ENCODE measurements around the gene HTR1A. TPM values are rescaled to one million over a fixed set of nuclear protein-coding genes. Genes with fewer than 3 reads are reported as not detected.
A peak's percentile ranks its signal among the peaks of the same experiment; 100 is the strongest.

HTR1A gene
- total RNA-seq, 6 experiments from 2014 or later, result not detected

DNA sequence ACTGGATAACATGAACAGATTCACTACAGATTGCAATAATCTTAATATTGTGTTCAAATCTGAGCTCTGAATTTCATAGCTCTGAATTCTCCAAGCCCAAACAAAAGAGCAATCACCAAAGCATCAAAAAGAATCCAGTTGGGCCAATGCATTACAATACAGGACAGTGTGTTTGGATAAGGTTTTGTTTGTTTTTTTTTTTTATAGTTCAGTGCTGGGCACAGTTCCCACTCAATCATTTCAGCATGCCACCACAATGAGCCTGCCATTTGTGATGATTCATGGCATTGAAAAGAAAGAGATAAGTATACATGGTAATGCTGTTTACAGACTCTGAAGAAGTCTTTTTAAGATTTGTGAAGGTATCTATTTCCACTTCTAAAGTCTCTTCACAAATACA is 1.7 kb upstream of the HTR1A start:
- peaks cover 18% of the 10 kb centered on the region for H3K9me3 Mint-ChIP-seq
- TF ChIP-seq CTCF (IDR thresholded peaks at IDR 0.05), result no peak
- no peak for DNase-seq
- no peaks in the 10 kb centered on the region for H3K4me1 Mint-ChIP-seq (ENCODE audit: low read depth)
- H3K36me3 Mint-ChIP-seq (ENCODE audit: low read depth), result peaks cover 8% of the 10 kb centered on the region; the same call in 1 of the 2 replicates
- H3K27me3 Mint-ChIP-seq (ENCODE audit: insufficient read depth), result no peaks in the 10 kb centered on the region; the same call in 1 of the 2 replicates
- H3K27ac Mint-ChIP-seq, result no peak overlapping the region
- no peak overlapping the region for H3K4me3 Mint-ChIP-seq

DNA sequence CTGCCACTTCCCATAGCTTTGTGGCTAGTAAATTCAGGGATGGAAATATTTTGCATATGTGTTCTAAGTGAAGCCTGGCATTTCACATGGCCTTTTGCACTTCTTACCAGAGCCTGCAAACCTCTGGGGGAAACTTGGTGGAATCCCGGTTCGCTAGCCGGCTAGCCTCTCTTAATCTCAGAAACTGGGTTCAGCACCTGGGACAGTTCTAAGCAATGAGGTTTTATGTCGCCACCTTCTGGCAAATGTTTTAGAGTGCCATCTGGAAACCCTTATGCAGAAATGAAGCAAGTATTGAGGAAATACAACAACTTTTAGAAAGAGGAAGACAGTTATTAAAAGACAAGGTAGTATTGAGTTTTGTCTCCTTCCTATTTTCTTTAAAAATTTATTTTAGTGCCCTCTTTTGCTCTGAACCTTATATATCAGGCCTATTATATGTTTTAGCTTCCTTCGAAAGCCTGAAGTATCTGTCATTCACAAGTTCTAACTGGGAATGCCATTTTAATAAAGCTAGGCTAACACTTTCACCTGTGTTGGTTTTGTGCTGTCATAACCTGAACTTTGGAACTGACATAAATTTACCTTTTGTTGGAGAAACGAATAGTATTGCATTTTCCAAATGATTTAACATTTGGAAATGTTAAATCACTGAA is 963 bp upstream of the HTR1A start:
- DNase-seq, result peak; percentile 39
- Mint-ChIP-seq H3K27ac (no peak overlapping the region), H3K4me3 (no peak overlapping the region), H3K36me3 (ENCODE audit: low read depth) (peaks cover 8% of the 10 kb centered on the region; the same call in 1 of the 2 replicates), H3K4me1 (ENCODE audit: low read depth) (no peaks in the 10 kb centered on the region), H3K9me3 (peaks cover 18% of the 10 kb centered on the region), H3K27me3 (ENCODE audit: insufficient read depth) (no peaks in the 10 kb centered on the region; the same call in 1 of the 2 replicates)
- peak; percentile 76 for TF ChIP-seq CTCF (IDR thresholded peaks at IDR 0.05)

DNA sequence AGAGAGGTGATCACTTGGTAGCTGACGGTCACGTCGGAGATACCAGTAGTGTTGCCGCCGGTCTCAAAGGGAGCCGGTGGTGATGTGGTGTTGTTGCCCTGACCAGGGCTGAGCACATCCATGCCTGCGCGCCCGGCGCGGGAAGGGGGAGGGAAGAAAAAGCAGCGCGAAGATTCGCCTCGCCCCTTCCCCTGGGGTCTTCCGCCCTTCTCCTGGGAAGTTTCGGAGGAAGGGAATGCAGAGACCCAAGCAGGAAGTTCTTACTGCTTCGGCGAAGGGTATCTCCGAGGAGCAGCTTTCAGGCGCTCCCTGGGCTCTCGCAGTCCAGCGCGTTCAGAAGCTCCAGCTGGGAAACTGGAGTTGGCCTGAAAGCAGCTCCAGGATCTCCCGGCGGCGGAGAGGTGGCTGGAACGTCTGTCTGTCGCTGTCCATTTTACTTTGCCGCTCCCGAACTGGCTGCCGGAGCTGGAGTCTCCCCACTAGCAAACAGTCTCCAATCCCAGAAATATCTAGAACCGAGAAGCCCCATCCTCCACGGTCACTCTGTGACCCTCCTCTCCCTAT is 565 bp downstream of the HTR1A start:
- DNase-seq, result no peak
- no peak for TF ChIP-seq CTCF (IDR thresholded peaks at IDR 0.05)
- no peaks in the 10 kb centered on the region for H3K4me1 Mint-ChIP-seq (ENCODE audit: low read depth)
- H3K36me3 Mint-ChIP-seq (ENCODE audit: low read depth), result peaks cover 8% of the 10 kb centered on the region; the same call in 1 of the 2 replicates
- peaks cover 18% of the 10 kb centered on the region for H3K9me3 Mint-ChIP-seq
- no peak overlapping the region for H3K27ac Mint-ChIP-seq
- no peak overlapping the region for H3K4me3 Mint-ChIP-seq
- no peaks in the 10 kb centered on the region; the same call in 1 of the 2 replicates for H3K27me3 Mint-ChIP-seq (ENCODE audit: insufficient read depth)

DNA sequence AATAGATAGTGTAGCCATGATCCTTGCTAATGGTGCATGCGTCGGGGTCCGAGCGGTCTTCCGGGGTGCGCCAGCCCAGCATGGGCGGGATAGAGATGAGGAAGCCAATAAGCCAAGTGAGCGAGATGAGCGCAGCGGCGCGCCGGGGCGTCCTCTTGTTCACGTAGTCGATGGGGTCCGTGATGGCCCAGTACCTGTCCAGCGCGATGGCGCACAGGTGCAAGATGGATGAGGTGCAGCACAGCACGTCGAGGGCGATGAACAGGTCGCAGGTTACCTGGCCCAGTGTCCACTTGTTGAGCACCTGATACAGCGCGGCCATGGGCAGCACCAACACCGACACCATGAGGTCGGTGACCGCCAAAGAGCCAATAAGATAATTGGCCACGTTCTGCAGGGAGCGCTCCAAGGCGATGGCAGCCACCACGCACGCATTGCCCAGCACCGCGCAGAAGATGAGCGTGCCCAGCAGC is 1.1 kb downstream of the HTR1A start:
- Mint-ChIP-seq H3K36me3 (ENCODE audit: low read depth) (peaks cover 8% of the 10 kb centered on the region; the same call in 1 of the 2 replicates), H3K27me3 (ENCODE audit: insufficient read depth) (no peaks in the 10 kb centered on the region; the same call in 1 of the 2 replicates), H3K4me3 (no peak overlapping the region), H3K4me1 (ENCODE audit: low read depth) (no peaks in the 10 kb centered on the region), H3K27ac (no peak overlapping the region), H3K9me3 (peaks cover 18% of the 10 kb centered on the region)
- TF ChIP-seq CTCF (IDR thresholded peaks at IDR 0.05), result no peak
- no peak for DNase-seq

- H3K27ac Mint-ChIP-seq, result no peak overlapping the region
These were observed 1.6 kb downstream of the HTR1A start for GRCh38 chr5:63960646-63961045.

More at GRCh38 chr5:63960646-63961045, 1.6 kb downstream of the HTR1A start:
- H3K4me3 Mint-ChIP-seq, result no peak overlapping the region
- no peaks in the 10 kb centered on the region for H3K4me1 Mint-ChIP-seq (ENCODE audit: low read depth)
- no peak for TF ChIP-seq CTCF (IDR thresholded peaks at IDR 0.05)
- peaks cover 21% of the 10 kb centered on the region for H3K9me3 Mint-ChIP-seq
- peaks cover 8% of the 10 kb centered on the region; the same call in 1 of the 2 replicates for H3K36me3 Mint-ChIP-seq (ENCODE audit: low read depth)
- DNase-seq, result no peak
- H3K27me3 Mint-ChIP-seq (ENCODE audit: insufficient read depth), result no peaks in the 10 kb centered on the region; the same call in 1 of the 2 replicates
